Fibroblast of lung (primary cell): ENCODE data around the gene LMO2.

ENCODE experiments used
- EZH2 ChIP-seq: IDR thresholded peaks from 2 replicates; pipeline ENCODE4 v1.5.1; 2012; ENCODE audit warnings: low read length, control low read depth, mild to moderate bottlenecking; ENCODE audit errors: missing control alignments
- TF ChIP-seq, protein P1 (sequence below), 2 donors: IDR thresholded peaks in 1 of 2; conservative IDR thresholded peaks in 1 of 2; 1 replicate in 1 of 2; 2 replicates in 1 of 2; pipeline ENCODE4 v1.5.1; 2011 to 2012; ENCODE audit warnings: low read length in 2 of 2, control low read depth in 1 of 2, inconsistent platforms in 1 of 2, low read depth in 1 of 2, mild to moderate bottlenecking in 1 of 2

DNA sequence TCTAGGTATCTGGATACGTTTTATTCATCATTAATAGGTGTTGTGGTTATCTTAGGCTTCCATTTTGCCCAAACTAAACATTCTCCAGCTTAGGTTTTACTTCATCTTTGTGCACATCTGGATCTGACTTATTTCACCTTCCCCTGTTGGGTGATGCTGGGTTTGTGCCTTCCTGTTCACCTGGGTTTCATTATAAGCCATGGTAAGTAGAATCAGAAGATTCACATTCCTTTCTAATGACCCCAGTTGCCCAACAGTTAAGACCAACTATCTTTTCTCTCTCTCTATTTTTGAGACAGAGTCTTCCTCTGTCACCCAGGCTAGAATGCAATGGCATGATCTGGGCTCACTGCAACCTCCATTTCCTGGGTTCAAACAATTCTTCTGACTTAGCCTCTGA, 44.6 kb downstream of the LMO2 start:
- TF ChIP-seq, protein P1, sequence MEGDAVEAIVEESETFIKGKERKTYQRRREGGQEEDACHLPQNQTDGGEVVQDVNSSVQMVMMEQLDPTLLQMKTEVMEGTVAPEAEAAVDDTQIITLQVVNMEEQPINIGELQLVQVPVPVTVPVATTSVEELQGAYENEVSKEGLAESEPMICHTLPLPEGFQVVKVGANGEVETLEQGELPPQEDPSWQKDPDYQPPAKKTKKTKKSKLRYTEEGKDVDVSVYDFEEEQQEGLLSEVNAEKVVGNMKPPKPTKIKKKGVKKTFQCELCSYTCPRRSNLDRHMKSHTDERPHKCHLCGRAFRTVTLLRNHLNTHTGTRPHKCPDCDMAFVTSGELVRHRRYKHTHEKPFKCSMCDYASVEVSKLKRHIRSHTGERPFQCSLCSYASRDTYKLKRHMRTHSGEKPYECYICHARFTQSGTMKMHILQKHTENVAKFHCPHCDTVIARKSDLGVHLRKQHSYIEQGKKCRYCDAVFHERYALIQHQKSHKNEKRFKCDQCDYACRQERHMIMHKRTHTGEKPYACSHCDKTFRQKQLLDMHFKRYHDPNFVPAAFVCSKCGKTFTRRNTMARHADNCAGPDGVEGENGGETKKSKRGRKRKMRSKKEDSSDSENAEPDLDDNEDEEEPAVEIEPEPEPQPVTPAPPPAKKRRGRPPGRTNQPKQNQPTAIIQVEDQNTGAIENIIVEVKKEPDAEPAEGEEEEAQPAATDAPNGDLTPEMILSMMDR (conservative IDR thresholded peaks at IDR 0.05 in 1 of 2, IDR thresholded peaks at IDR 0.05 in 1 of 2; ENCODE audit: low read depth in 1 of 2, low read length in 2 of 2), result no peak
- TF ChIP-seq EZH2, result no peak
